ENCODE measurements around the gene PCDHA13. TPM values are rescaled to one million over a fixed set of nuclear protein-coding genes. Genes with fewer than 3 reads are reported as not detected.

The PCDHA13 gene
- total RNA-seq, 1 experiment from 2014 or later, result 1.0 TPM

DNA sequence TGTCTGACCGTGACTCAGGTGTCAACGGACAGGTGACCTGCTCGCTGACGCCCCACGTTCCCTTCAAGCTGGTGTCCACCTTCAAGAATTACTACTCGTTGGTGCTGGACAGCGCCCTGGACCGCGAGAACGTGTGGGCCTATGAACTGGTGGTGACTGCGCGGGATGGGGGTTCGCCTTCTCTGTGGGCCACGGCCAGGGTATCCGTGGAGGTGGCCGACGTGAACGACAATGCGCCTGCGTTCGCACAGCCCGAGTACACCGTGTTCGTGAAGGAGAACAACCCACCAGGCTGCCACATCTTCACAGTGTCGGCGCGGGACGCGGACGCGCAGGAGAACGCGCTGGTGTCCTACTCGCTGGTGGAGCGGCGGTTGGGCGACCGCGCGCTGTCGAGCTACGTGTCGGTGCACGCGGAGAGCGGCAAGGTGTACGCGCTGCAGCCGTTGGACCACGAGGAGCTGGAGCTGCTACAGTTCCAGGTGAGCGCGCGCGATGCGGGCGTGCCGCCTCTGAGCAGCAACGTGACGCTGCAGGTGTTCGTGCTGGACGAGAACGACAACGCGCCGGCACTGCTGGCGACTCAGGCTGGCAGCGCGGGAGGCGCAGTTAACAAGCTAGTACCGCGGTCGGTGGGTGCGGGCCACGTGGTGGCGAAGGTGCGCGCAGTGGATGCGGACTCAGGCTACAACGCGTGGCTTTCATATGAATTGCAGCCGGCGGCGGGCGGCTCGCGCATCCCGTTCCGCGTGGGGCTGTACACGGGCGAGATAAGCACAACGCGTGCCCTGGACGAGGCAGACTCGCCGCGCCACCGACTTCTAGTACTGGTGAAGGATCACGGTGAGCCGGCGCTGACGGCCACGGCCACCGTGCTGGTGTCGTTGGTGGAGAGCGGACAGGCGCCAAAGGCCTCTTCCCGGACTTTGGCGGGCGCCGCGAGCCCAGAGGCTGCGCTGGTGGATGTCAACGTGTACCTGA, 11.4 kb upstream of the PCDHA13 start:
- ChIA-PET POLR2A (no interaction called here), CTCF (interaction anchor here (0.6 kb wide), 1 partner anchor 171 kb away, joined by 3 read pairs; no protein-coding TSS in a partner anchor)
- Histone ChIP-seq H3K9me3 (ENCODE audit: control insufficient read depth, insufficient read depth, low read depth, low read length) (no peaks in the 10 kb centered on the region), H3K4me3 (ENCODE audit: low read depth in 2 of 2, low read length in 2 of 2) (no peak overlapping the region), H3K36me3 (ENCODE audit: control insufficient read depth, insufficient read depth, low read length) (no peaks in the 10 kb centered on the region), H3K4me1 (ENCODE audit: control insufficient read depth, insufficient read depth, low read length) (no peaks in the 10 kb centered on the region), H3K27me3 (ENCODE audit: control insufficient read depth, insufficient read depth, low read length) (no peaks in the 10 kb centered on the region), H3K27ac (ENCODE audit: low read length) (no peak overlapping the region)
- ATAC-seq (no peak), DNase-seq (ENCODE audit: low read depth, low spot score) (no peak)
- BruUV-seq (replicated peaks), result no TSS peak
- intact Hi-C loops (cut with micrococcal nuclease; ENCODE audit: unreplicated experiment) (no loop called here), in situ Hi-C loops (cut with HindIII; ENCODE audit: low pct_unique_long_range_greater_than_20kb, low sequenced_read_pairs) (no loop called here)
- TF ChIP-seq SIN3A (IDR thresholded peaks at IDR 0.05; ENCODE audit: borderline replicate concordance, insufficient read depth, low read depth, low read length) (no peak), TCF7L2 (IDR thresholded peaks at IDR 0.05; ENCODE audit: low read depth, low read length) (no peak), POLR2AphosphoS5 (IDR thresholded peaks at IDR 0.05; ENCODE audit: low read depth, low read length) (no peak)
- TF ChIP-seq, protein P1, sequence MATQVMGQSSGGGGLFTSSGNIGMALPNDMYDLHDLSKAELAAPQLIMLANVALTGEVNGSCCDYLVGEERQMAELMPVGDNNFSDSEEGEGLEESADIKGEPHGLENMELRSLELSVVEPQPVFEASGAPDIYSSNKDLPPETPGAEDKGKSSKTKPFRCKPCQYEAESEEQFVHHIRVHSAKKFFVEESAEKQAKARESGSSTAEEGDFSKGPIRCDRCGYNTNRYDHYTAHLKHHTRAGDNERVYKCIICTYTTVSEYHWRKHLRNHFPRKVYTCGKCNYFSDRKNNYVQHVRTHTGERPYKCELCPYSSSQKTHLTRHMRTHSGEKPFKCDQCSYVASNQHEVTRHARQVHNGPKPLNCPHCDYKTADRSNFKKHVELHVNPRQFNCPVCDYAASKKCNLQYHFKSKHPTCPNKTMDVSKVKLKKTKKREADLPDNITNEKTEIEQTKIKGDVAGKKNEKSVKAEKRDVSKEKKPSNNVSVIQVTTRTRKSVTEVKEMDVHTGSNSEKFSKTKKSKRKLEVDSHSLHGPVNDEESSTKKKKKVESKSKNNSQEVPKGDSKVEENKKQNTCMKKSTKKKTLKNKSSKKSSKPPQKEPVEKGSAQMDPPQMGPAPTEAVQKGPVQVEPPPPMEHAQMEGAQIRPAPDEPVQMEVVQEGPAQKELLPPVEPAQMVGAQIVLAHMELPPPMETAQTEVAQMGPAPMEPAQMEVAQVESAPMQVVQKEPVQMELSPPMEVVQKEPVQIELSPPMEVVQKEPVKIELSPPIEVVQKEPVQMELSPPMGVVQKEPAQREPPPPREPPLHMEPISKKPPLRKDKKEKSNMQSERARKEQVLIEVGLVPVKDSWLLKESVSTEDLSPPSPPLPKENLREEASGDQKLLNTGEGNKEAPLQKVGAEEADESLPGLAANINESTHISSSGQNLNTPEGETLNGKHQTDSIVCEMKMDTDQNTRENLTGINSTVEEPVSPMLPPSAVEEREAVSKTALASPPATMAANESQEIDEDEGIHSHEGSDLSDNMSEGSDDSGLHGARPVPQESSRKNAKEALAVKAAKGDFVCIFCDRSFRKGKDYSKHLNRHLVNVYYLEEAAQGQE (IDR thresholded peaks at IDR 0.05; ENCODE audit: insufficient read depth in 1 of 2, low read depth in 2 of 2, low read length in 1 of 2), result 0 out of 4 replicates have a peak, but pooled peaks of 1 of the 2 experiments have one; percentile 47
- TF ChIP-seq, protein P2, sequence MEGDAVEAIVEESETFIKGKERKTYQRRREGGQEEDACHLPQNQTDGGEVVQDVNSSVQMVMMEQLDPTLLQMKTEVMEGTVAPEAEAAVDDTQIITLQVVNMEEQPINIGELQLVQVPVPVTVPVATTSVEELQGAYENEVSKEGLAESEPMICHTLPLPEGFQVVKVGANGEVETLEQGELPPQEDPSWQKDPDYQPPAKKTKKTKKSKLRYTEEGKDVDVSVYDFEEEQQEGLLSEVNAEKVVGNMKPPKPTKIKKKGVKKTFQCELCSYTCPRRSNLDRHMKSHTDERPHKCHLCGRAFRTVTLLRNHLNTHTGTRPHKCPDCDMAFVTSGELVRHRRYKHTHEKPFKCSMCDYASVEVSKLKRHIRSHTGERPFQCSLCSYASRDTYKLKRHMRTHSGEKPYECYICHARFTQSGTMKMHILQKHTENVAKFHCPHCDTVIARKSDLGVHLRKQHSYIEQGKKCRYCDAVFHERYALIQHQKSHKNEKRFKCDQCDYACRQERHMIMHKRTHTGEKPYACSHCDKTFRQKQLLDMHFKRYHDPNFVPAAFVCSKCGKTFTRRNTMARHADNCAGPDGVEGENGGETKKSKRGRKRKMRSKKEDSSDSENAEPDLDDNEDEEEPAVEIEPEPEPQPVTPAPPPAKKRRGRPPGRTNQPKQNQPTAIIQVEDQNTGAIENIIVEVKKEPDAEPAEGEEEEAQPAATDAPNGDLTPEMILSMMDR (IDR thresholded peaks at IDR 0.05), result no peak

DNA sequence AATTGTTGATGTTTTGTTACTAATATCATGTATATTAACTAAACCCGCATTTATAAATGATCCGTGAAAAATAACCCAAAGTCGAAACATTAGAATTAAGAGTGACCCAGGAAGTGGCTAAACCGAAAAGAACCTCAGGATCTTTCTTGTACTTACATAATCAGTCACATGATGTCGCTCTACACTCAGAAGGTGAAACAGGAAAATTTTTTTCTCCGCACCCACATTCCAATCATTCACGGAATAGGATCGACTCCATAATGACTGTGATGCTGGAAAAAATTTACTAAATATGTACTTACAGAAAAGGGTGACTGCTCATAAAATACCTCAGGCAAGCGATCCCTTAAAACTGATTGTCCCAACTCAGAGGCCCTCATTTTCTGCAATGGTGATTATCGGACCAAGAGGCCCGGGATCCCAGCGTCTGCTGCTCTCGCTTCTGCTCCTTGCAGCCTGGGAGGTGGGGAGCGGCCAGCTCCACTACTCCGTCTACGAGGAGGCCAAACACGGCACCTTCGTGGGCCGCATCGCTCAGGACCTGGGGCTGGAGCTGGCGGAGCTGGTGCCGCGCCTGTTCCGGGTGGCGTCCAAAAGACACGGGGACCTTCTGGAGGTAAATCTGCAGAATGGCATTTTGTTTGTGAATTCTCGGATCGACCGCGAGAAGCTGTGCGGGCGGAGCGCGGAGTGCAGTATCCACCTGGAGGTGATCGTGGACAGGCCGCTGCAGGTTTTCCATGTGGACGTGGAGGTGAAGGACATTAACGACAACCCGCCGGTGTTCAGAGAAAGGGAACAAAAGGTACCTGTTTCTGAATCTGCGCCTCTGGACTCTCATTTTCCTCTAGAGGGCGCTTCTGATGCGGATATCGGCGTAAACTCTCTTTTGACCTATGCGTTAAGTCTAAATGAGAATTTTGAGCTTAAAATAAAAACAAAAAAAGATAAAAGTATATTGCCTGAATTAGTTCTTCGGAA, 6.5 kb upstream of the PCDHA13 start, which contains the start of gene PCDHA12:
Gene PCDHA12 (plus strand): TSS at position 224 of the 981 bp plus-strand sequence. CDS start 165 bp downstream, at position 389.
- intact Hi-C loops (cut with micrococcal nuclease; ENCODE audit: unreplicated experiment) (loop anchor here (2.0 kb wide), 1 partner anchor 165 kb away; no protein-coding TSS in a partner anchor), in situ Hi-C loops (cut with HindIII; ENCODE audit: low pct_unique_long_range_greater_than_20kb, low sequenced_read_pairs) (no loop called here)
- ChIA-PET CTCF (interaction anchor here (1.8 kb wide), 1 partner anchor 165 kb away, joined by 15 read pairs; no protein-coding TSS in a partner anchor), POLR2A (no interaction called here)
- Histone ChIP-seq H3K4me1 (ENCODE audit: control insufficient read depth, insufficient read depth, low read length) (no peaks in the 10 kb centered on the region), H3K27me3 (ENCODE audit: control insufficient read depth, insufficient read depth, low read length) (no peaks in the 10 kb centered on the region), H3K27ac (ENCODE audit: low read length) (peak within 1 kb of the TSS; percentile 55), H3K9me3 (ENCODE audit: control insufficient read depth, insufficient read depth, low read depth, low read length) (no peaks in the 10 kb centered on the region; the same call in 1 of the 2 replicates), H3K4me3 (ENCODE audit: low read depth in 2 of 2, low read length in 2 of 2) (peak within 1 kb of the TSS; percentile 53 to 66), H3K36me3 (ENCODE audit: control insufficient read depth, insufficient read depth, low read length) (no peaks in the 10 kb centered on the region)
- ATAC-seq (peak; percentile 91), DNase-seq (ENCODE audit: low read depth, low spot score) (no peak)
- TF ChIP-seq POLR2AphosphoS5 (IDR thresholded peaks at IDR 0.05; ENCODE audit: low read depth, low read length) (no peak), SIN3A (IDR thresholded peaks at IDR 0.05; ENCODE audit: borderline replicate concordance, insufficient read depth, low read depth, low read length) (no peak)
- TF ChIP-seq, protein P2 (IDR thresholded peaks at IDR 0.05), result peak; percentile 70
- BruUV-seq (replicated peaks), result TSS peak; percentile 73
